T-cell (primary cell): Measurements from ENCODE around the gene NR4A2. TPM values are rescaled to one million over a fixed set of nuclear protein-coding genes. Genes with fewer than 3 reads are reported as not detected.
"Not testable (repeated sequence)": the region's sequence is repeated elsewhere in the genome, so short reads cannot be mapped to it uniquely, and the experiment has no call there.

Source experiments
- ATAC-seq, 4 experiments: fragments of 200-7000 bp in 3 of 4; fragments of 150-1000 bp in 1 of 4; cut with Tn5 transposase; replicated peaks in 1 of 4; 1 replicate in 3 of 4; 2 replicates in 1 of 4; pipeline ENCODE4 v1.10.0; 2021; ENCODE audit warnings: moderate library complexity in 3 of 4, mild to moderate bottlenecking in 2 of 4, moderate number of reproducible peaks in 1 of 4
- CTCF ChIA-PET, 2 donors: fragments of 300-600 bp; sonication (Branson Sonifier 250); formaldehyde crosslinking; loops; one replicate each; lab custom pipeline; 2022; ENCODE audit warnings: antibody characterized with exemption in 2 of 2; lab: Charles Lee
- POLR2A ChIA-PET, 2 donors: fragments of 300-600 bp; sonication (Branson Sonifier 250); formaldehyde crosslinking; loops; one replicate each; lab custom pipeline; 2022; ENCODE audit warnings: antibody characterized with exemption in 2 of 2; lab: Charles Lee
- DNase-seq, 35 experiments: peaks; one replicate each; pipeline versions ENCODE4 v3.0.0 to v3.0.0-alpha.2; 2013 to 2023
- H3K27ac ChIP-seq: one replicate; pipeline ENCODE4 v1.5.1; 2013; ENCODE audit warnings: low read length
- H3K27me3 ChIP-seq, 2 experiments: replicated peaks in 1 of 2; 1 replicate in 1 of 2; 2 replicates in 1 of 2; pipeline versions ENCODE4 v1.6.1 to v1.7.0; 2013; ENCODE audit warnings: low read length in 1 of 2, mixed read lengths in 1 of 2; ENCODE audit not compliant: control insufficient read depth in 2 of 2, insufficient read depth in 2 of 2; ENCODE audit errors: extremely low read depth in 1 of 2
- H3K36me3 ChIP-seq, 2 donors: 1 replicate in 1 of 2; 2 replicates in 1 of 2; pipeline versions ENCODE4 v1.6.1 to v1.7.0; 2013; ENCODE audit warnings: low read length in 1 of 2; ENCODE audit not compliant: control insufficient read depth in 2 of 2, insufficient read depth in 1 of 2; ENCODE audit errors: extremely low read depth in 1 of 2
- H3K4me1 ChIP-seq, 2 experiments: 1 replicate in 1 of 2; 2 replicates in 1 of 2; pipeline versions ENCODE4 v1.6.1 to v1.7.0; 2013; ENCODE audit warnings: low read length in 2 of 2, mixed read lengths in 1 of 2; ENCODE audit not compliant: insufficient read depth in 2 of 2, control insufficient read depth in 1 of 2; ENCODE audit errors: extremely low read depth in 1 of 2
- H3K4me3 ChIP-seq, 2 donors: 1 replicate in 1 of 2; 2 replicates in 1 of 2; pipeline versions ENCODE4 v1.5.1 to v1.7.0; 2013; ENCODE audit warnings: mild to moderate bottlenecking in 2 of 2, low read length in 1 of 2, moderate library complexity in 1 of 2; ENCODE audit not compliant: control insufficient read depth in 1 of 2; ENCODE audit errors: extremely low read depth in 1 of 2
- H3K9me3 ChIP-seq: 2 replicates; pipeline ENCODE4 v1.7.0; 2013
- H3K27ac Mint-ChIP-seq, 2 donors: one replicate each; pipeline ENCODE4 v1.8.0; 2020 to 2021; ENCODE audit warnings: mild to moderate bottlenecking in 2 of 2, mixed read lengths in 2 of 2
- H3K27me3 Mint-ChIP-seq, 2 donors: one replicate each; pipeline ENCODE4 v1.8.0; 2021 to 2022; ENCODE audit warnings: mixed read lengths in 2 of 2
- H3K36me3 Mint-ChIP-seq: one replicate; pipeline ENCODE4 v1.8.0; 2021; ENCODE audit warnings: mixed read lengths
- H3K4me1 Mint-ChIP-seq, 3 donors: one replicate each; pipeline ENCODE4 v1.8.0; 2020 to 2022; ENCODE audit warnings: mixed read lengths in 3 of 3, mild to moderate bottlenecking in 1 of 3
- H3K4me3 Mint-ChIP-seq, 3 donors: one replicate each; pipeline ENCODE4 v1.8.0; 2020 to 2022; ENCODE audit warnings: mild to moderate bottlenecking in 3 of 3, mixed read lengths in 3 of 3, moderate library complexity in 3 of 3
- H3K9me3 Mint-ChIP-seq, 3 donors: one replicate each; pipeline ENCODE4 v1.8.0; 2020 to 2022; ENCODE audit warnings: mixed read lengths in 3 of 3
- WGBS: methylation state at CpG from one replicate; pipeline ENCODE4 v1.1.5; 2013; ENCODE audit warnings: missing lambda C conversion rate; ENCODE audit not compliant: insufficient coverage; 5-methylcytosine and 5-hydroxymethylcytosine counted together
- total RNA-seq, 35 experiments: library from RNA in 6 of 35; stranded (reverse) in 6 of 35; fragments of 120-200 nt in 1 of 35; gene quantifications; one replicate each; pipeline versions ENCODE4 v1.2.1 to v1.2.4 and lab custom pipeline; 2013 to 2026

Gene NR4A2
- total RNA-seq, 5 donors from 2014 or later (not counting 1 experiment from before 2014, with no cell fraction given), result 3.7 to 300 (median 6.7) TPM

DNA sequence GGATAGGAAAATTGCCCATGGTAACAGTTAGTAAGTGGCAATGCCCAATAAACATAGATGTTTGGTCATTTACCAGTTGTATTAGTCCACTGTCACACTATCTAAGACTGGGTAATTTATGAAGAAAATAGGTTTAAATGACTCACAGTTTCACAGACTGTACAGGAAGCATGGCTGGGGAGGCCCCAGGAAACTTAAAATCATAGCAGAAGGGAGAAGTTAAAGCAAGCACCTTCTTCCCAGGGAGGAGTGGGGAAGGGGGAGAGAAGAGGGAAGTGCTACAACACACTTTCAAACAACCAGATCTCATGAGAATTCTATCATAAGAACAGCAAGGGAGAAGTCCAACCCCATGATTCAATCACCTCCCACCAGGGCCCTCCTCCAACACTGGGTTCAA is 23.4 kb downstream of the NR4A2 start:
- Histone ChIP-seq H3K4me1 (no peaks in the 10 kb centered on the region), H3K4me3 (no peak overlapping the region), H3K27ac (no peak overlapping the region), H3K9me3 (no peaks in the 10 kb centered on the region), H3K36me3 (no peaks in the 10 kb centered on the region), H3K27me3 (peaks cover 2 to 5% of the 10 kb centered on the region in 2 experiments)
- H3K27me3 Mint-ChIP-seq, result peaks cover 45 to 54% of the 10 kb centered on the region in 2 donors
- no peak overlapping the region for H3K27ac Mint-ChIP-seq
- no peaks in the 10 kb centered on the region for H3K4me1 Mint-ChIP-seq
- ChIA-PET POLR2A (no interaction called here), CTCF (no interaction called here)
- DNase-seq (no peak), ATAC-seq (no peak)
- no peaks in the 10 kb centered on the region for H3K36me3 Mint-ChIP-seq
- no peak overlapping the region for H3K4me3 Mint-ChIP-seq
- no peaks in the 10 kb centered on the region for H3K9me3 Mint-ChIP-seq

DNA sequence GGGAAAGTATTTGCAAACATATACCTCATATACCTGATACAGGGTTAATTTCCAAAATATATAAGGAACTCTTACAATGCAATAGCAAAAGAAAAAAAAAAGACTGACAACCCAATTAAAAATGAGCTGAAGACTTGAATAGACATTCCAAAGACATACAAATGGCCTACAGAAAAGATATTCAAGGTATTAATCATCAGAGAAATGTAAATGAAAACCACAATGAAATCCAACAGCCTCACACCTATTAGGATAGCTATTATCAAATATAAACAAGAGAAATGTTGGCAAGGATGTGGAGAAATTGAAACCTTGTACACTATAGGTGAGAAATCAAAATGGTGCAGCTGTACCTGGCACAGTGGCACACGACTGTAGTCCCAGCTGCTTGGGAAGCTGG is 25.7 kb downstream of the NR4A2 start:
- Histone ChIP-seq H3K4me1 (no peaks in the 10 kb centered on the region), H3K9me3 (no peaks in the 10 kb centered on the region), H3K36me3 (no peaks in the 10 kb centered on the region), H3K27me3 (peaks cover 2 to 5% of the 10 kb centered on the region in 2 experiments), H3K27ac (no peak overlapping the region), H3K4me3 (no peak overlapping the region)
- ChIA-PET POLR2A (interaction anchor here in 1 of 2 donors (0.7 kb wide), 1 partner anchor 42 kb away, joined by 5 read pairs; no protein-coding TSS in a partner anchor), CTCF (interaction anchor here in 1 of 2 donors (0.6 kb wide), 1 partner anchor 260 kb away, joined by 3 read pairs; no protein-coding TSS in a partner anchor)
- H3K4me3 Mint-ChIP-seq, result no peak overlapping the region
- no peak overlapping the region for H3K27ac Mint-ChIP-seq
- no peak for ATAC-seq
- WGBS, result 71% methylated on average over 1 of the region's 1 CpG
- no peaks in the 10 kb centered on the region for H3K4me1 Mint-ChIP-seq
- no peaks in the 10 kb centered on the region for H3K36me3 Mint-ChIP-seq
- no peaks in the 10 kb centered on the region for H3K9me3 Mint-ChIP-seq
- no peak for DNase-seq
- peaks cover 40 to 45% of the 10 kb centered on the region in 2 donors for H3K27me3 Mint-ChIP-seq

DNA sequence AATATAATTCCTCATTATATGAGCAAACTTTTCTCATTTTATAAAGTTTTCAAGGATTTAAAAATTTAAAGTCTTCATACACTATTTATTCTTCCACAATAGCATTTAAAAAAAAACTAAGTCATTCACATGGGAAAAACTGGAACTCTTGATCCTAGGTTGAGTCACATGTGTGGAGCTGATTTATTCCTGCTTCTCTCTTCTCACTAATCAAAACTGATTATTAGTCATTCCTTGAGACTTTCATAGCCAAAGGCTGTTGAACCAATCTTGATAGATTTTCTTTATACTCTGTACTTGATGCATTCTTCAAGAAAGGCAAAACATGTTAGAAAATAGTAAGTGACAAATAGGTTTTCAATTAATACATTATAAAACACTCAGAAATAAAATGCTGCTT is 27.4 kb downstream of the NR4A2 start:
- H3K27me3 ChIP-seq, result peaks cover 0 to 5% of the 10 kb centered on the region in 2 experiments
- ChIA-PET POLR2A (no interaction called here), CTCF (no interaction called here)
- H3K4me3 ChIP-seq, result no peak overlapping the region
- Mint-ChIP-seq H3K9me3 (peaks cover under 1 to 2% (median 1%) of the 10 kb centered on the region in 3 donors), H3K4me3 (no peak overlapping the region), H3K27me3 (peaks cover 37 to 43% of the 10 kb centered on the region in 2 donors), H3K4me1 (no peaks in the 10 kb centered on the region), H3K36me3 (peaks cover under 1% of the 10 kb centered on the region), H3K27ac (no peak overlapping the region)
- no peak overlapping the region for H3K27ac ChIP-seq
- no peaks in the 10 kb centered on the region for H3K36me3 ChIP-seq
- H3K4me1 ChIP-seq, result no peaks in the 10 kb centered on the region
- no peaks in the 10 kb centered on the region for H3K9me3 ChIP-seq
- DNase-seq (no peak), ATAC-seq (no peak)

DNA sequence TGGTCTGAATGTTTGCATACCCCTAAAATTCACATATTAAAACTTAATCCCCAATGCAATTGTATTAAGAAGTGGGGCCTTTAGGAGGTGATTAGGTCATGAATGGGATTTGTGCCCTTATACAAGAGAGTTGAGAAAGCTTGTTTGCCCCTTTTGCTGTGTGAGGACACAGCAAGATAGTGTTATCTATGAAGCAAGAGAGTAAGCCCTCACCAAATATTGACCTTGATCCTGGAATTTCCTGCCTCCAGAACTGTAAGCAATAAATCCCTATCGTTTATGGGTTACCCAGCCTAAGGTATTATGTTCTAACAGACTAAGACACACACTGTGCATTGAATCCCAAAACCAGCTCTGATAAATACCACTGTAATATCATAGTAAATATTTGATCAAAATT is 32.2 kb downstream of the NR4A2 start:
- H3K4me1 ChIP-seq, result no peaks in the 10 kb centered on the region
- ATAC-seq, result no peak
- no peaks in the 10 kb centered on the region for H3K4me1 Mint-ChIP-seq
- CTCF ChIA-PET, result no interaction called here
- peaks cover 6 to 9% (median 7%) of the 10 kb centered on the region in 3 donors for H3K9me3 Mint-ChIP-seq
- H3K27ac ChIP-seq, result no peak overlapping the region
- POLR2A ChIA-PET, result interaction anchor here in 1 of 2 donors (0.6 kb wide), 1 partner anchor 9 kb away, joined by 3 read pairs; no protein-coding TSS in a partner anchor
- peaks cover 26 to 36% of the 10 kb centered on the region in 2 donors for H3K27me3 Mint-ChIP-seq
- no peaks in the 10 kb centered on the region for H3K36me3 ChIP-seq
- WGBS, result no CpG with 5 or more reads among the region's 1 CpG
- no peak overlapping the region for H3K4me3 Mint-ChIP-seq
- no peak for DNase-seq
- H3K36me3 Mint-ChIP-seq, result peaks cover 2% of the 10 kb centered on the region
- H3K4me3 ChIP-seq, result no peak overlapping the region
- H3K27me3 ChIP-seq, result peaks cover 0 to 6% of the 10 kb centered on the region in 2 experiments
- H3K27ac Mint-ChIP-seq, result no peak overlapping the region
- H3K9me3 ChIP-seq, result no peaks in the 10 kb centered on the region

DNA sequence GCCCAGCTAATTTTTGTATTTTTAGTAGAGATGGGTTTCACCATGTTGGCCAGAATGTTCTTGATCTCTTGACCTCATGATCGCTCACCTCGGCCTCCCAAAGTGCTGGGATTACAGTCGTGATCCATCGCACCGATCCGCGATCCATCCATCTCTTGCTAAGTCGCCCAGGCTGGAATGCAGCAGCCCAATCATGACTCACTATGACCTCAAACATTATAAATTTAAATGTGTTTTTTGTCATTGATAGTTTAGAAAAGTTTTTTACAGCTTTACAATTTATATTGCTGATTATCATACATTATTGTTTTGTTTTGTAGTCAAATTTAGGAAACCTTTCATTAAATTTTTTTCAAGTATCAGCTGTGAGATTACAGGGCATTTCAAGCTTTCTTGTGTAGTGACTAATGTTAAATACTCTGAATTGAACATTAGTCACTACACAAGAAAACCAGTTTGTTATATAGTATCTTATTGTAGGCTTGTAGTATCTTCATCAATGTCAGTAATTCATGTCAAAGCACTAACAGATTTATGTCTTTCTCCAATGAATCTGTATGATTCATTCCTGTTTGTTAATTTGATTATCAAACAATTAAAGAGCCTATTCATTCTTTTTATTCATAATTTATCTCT is 37.5 kb downstream of the NR4A2 start:
- Histone ChIP-seq H3K36me3 (no peaks in the 10 kb centered on the region), H3K27me3 (peaks cover 0 to 5% of the 10 kb centered on the region in 2 experiments), H3K4me3 (no peak overlapping the region), H3K27ac (no peak overlapping the region), H3K9me3 (no peaks in the 10 kb centered on the region), H3K4me1 (no peaks in the 10 kb centered on the region)
- ChIA-PET CTCF (interaction anchor here in 1 of 2 donors (0.7 kb wide), 1 partner anchor 175 kb away, joined by 4 read pairs; no protein-coding TSS in a partner anchor), POLR2A (no interaction called here)
- no peaks in the 10 kb centered on the region for H3K4me1 Mint-ChIP-seq
- H3K27me3 Mint-ChIP-seq, result peaks cover 17 to 19% of the 10 kb centered on the region in 2 donors
- H3K27ac Mint-ChIP-seq, result no peak overlapping the region
- H3K9me3 Mint-ChIP-seq, result peaks cover 5 to 6% (median 5%) of the 10 kb centered on the region in 3 donors
- no peak overlapping the region for H3K4me3 Mint-ChIP-seq
- H3K36me3 Mint-ChIP-seq, result peaks cover 2% of the 10 kb centered on the region
- WGBS, result no CpG with 5 or more reads among the region's 8 CpGs
- ATAC-seq (no peak), DNase-seq (no peak)

DNA sequence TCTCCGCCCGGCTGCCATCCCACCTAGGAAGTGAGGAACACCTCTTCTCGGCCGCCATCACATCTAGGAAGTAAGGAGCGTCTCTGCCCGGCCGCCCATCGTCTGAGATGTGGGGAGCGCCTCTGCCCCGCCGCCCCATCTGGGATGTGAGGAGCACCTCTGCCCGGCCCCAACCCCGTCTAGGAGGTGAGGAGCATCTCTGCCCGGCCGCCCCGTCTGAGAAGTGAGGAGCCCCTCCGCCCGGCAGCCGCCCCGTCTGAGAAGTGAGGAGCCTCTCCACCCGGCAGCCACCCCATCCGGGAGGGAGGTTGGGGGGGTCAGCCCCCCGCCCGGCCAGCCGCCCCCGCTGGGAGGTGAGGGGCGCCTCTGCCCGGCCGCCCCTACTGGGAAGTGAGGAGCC is 39.1 kb downstream of the NR4A2 start:
- H3K36me3 ChIP-seq, DNase-seq, H3K4me3 ChIP-seq, POLR2A ChIA-PET, H3K27ac Mint-ChIP-seq, H3K36me3 Mint-ChIP-seq, H3K4me3 Mint-ChIP-seq, H3K27ac ChIP-seq, H3K9me3 Mint-ChIP-seq, H3K4me1 ChIP-seq, H3K27me3 ChIP-seq, H3K9me3 ChIP-seq, H3K4me1 Mint-ChIP-seq, ATAC-seq, CTCF ChIA-PET: not testable (repeated sequence)
- 96% methylated on average over 6 of the region's 29 CpGs for WGBS
- H3K27me3 Mint-ChIP-seq, result peaks cover 16 to 23% of the 10 kb centered on the region in 2 donors
